ENCODE data around the gene TBC1D25. TPM values are rescaled to one million over a fixed set of nuclear protein-coding genes. Genes with fewer than 3 reads are reported as not detected.

TBC1D25 gene
- total and polyA plus RNA-seq, 4 donors = 2.6 to 5.8 (median 3.3) TPM

- H3K9ac ChIP-seq (ENCODE audit: low read depth in 1 of 2, low read length in 2 of 2) = no peak overlapping the region
- TF ChIP-seq MAX (IDR thresholded peaks at IDR 0.05) = no peak
- TF ChIP-seq YY1 (IDR thresholded peaks at IDR 0.05) = no peak
- no peak for TF ChIP-seq SP1 (IDR thresholded peaks at IDR 0.05)
- TF ChIP-seq RXRA (IDR thresholded peaks at IDR 0.05) = no peak
- TF ChIP-seq EGR1 (IDR thresholded peaks at IDR 0.05; ENCODE audit: low read depth in 2 of 2) = no peak
- TF ChIP-seq HNF4G (IDR thresholded peaks at IDR 0.05) = no peak
- TF ChIP-seq TAF1 (conservative IDR thresholded peaks at IDR 0.05) = no peak
- peaks cover 0 to 2% (median 0%) of the 10 kb centered on the region in 4 donors for H3K36me3 ChIP-seq (ENCODE audit: control insufficient read depth in 4 of 4, insufficient read depth in 3 of 4, low read depth in 1 of 4, low read length in 3 of 4)
- H3K27me3 ChIP-seq (ENCODE audit: control insufficient read depth in 4 of 4, insufficient read depth in 4 of 4, low read length in 3 of 4) = no peaks in the 10 kb centered on the region
- H3K9me3 ChIP-seq (ENCODE audit: control insufficient read depth in 4 of 4, low read length in 3 of 4) = no peaks in the 10 kb centered on the region
- no peak overlapping the region for H3K4me3 ChIP-seq (ENCODE audit: low read depth in 1 of 3, low read length in 3 of 3)
- DNase-seq (ENCODE audit: low spot score) = no peak
- no peak overlapping the region for H3K27ac ChIP-seq (ENCODE audit: low read depth in 1 of 2, low read length in 2 of 2)
- peaks cover 0 to 6% (median under 1%) of the 10 kb centered on the region in 4 donors for H3K4me1 ChIP-seq (ENCODE audit: control insufficient read depth in 4 of 4, insufficient read depth in 4 of 4, low read length in 3 of 4)
- WGBS = 94% methylated on average over 4 of the region's 4 CpGs
These were observed 25.8 kb upstream of the TBC1D25 start for GRCh38 chrX:48513670-48514069.

DNA sequence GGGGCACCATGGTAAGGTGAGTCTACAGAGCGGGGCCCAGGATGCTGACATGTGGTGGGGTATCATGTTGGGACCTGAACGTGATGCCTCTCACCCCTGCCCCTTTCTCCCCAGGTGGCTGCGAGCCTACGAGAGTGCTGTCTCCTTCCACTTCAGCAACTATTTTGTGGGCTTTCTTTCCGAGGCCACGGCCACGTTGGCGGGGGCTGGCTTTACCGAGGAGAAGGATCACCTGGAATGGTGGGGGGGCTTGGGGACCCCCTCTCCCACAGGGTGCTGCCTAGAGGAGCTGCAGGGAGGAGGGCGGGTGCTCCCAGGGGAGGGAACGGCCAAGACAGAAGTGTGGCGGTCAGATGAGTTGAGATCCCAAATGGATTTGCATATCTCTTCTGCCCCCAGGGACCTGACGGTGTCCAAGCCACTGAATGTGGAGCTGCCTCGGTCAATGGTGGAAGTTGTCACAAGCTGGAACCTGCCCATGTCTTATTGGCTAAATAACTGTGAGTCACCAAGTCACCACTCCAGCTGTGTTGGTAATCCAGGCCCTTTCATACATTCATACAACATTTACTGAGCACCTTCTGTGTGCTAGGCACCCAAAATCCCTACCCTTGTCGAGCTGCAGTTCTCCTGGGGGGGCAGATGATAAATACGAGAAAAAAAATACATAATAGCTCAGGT is 25.2 kb upstream of the TBC1D25 start:
- no peak for DNase-seq (ENCODE audit: low spot score)
- H3K9me3 ChIP-seq (ENCODE audit: control insufficient read depth in 4 of 4, low read length in 3 of 4) = no peaks in the 10 kb centered on the region
- H3K36me3 ChIP-seq (ENCODE audit: control insufficient read depth in 4 of 4, insufficient read depth in 3 of 4, low read depth in 1 of 4, low read length in 3 of 4) = peaks cover 0 to 2% (median 0%) of the 10 kb centered on the region in 4 donors
- TF ChIP-seq SP1 (IDR thresholded peaks at IDR 0.05) (no peak), HNF4A (conservative IDR thresholded peaks at IDR 0.05) (no peak), GABPA (IDR thresholded peaks at IDR 0.05 in 1 of 2, conservative IDR thresholded peaks at IDR 0.05 in 1 of 2) (no peak), TAF1 (conservative IDR thresholded peaks at IDR 0.05) (no peak), EGR1 (IDR thresholded peaks at IDR 0.05; ENCODE audit: low read depth in 2 of 2) (no peak), FOXA1 (IDR thresholded peaks at IDR 0.05) (no peak), MAX (IDR thresholded peaks at IDR 0.05) (no peak), ZBTB33 (IDR thresholded peaks at IDR 0.05) (no peak), CTCF (IDR thresholded peaks at IDR 0.05; ENCODE audit: low read depth, low read length, missing input control) (no peak), HNF4G (IDR thresholded peaks at IDR 0.05) (no peak), JUND (IDR thresholded peaks at IDR 0.05) (no peak), NR2F2 (IDR thresholded peaks at IDR 0.05) (no peak), RXRA (IDR thresholded peaks at IDR 0.05) (no peak), FOXA2 (IDR thresholded peaks at IDR 0.05) (no peak), YY1 (IDR thresholded peaks at IDR 0.05) (no peak)
- TF ChIP-seq, protein P1, sequence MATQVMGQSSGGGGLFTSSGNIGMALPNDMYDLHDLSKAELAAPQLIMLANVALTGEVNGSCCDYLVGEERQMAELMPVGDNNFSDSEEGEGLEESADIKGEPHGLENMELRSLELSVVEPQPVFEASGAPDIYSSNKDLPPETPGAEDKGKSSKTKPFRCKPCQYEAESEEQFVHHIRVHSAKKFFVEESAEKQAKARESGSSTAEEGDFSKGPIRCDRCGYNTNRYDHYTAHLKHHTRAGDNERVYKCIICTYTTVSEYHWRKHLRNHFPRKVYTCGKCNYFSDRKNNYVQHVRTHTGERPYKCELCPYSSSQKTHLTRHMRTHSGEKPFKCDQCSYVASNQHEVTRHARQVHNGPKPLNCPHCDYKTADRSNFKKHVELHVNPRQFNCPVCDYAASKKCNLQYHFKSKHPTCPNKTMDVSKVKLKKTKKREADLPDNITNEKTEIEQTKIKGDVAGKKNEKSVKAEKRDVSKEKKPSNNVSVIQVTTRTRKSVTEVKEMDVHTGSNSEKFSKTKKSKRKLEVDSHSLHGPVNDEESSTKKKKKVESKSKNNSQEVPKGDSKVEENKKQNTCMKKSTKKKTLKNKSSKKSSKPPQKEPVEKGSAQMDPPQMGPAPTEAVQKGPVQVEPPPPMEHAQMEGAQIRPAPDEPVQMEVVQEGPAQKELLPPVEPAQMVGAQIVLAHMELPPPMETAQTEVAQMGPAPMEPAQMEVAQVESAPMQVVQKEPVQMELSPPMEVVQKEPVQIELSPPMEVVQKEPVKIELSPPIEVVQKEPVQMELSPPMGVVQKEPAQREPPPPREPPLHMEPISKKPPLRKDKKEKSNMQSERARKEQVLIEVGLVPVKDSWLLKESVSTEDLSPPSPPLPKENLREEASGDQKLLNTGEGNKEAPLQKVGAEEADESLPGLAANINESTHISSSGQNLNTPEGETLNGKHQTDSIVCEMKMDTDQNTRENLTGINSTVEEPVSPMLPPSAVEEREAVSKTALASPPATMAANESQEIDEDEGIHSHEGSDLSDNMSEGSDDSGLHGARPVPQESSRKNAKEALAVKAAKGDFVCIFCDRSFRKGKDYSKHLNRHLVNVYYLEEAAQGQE (IDR thresholded peaks at IDR 0.05) = no peak
- no peak overlapping the region for H3K9ac ChIP-seq (ENCODE audit: low read depth in 1 of 2, low read length in 2 of 2)
- WGBS = 94% methylated on average over 16 of the region's 16 CpGs
- H3K4me1 ChIP-seq (ENCODE audit: control insufficient read depth in 4 of 4, insufficient read depth in 4 of 4, low read length in 3 of 4) = peaks cover 0 to 2% (median under 1%) of the 10 kb centered on the region in 4 donors
- no peaks in the 10 kb centered on the region for H3K27me3 ChIP-seq (ENCODE audit: control insufficient read depth in 4 of 4, insufficient read depth in 4 of 4, low read length in 3 of 4)
- H3K4me3 ChIP-seq (ENCODE audit: low read depth in 1 of 3, low read length in 3 of 3) = no peak overlapping the region
- H3K27ac ChIP-seq (ENCODE audit: low read depth in 1 of 2, low read length in 2 of 2) = no peak overlapping the region

Data from liver (tissue), 9 donors.